Measurements from ENCODE around the gene CYP20A1. TPM values are rescaled to one million over a fixed set of nuclear protein-coding genes. Genes with fewer than 3 reads are reported as not detected.

CYP20A1 gene
- total and polyA plus RNA-seq, 2 of the 8 experiments (the other 6 are each of a cell fraction or from before 2014, with no cell fraction given), result 6.2 to 21.5 TPM

GRCh38 chr2:203341741-203342310, 103.0 kb downstream of the CYP20A1 start (continued):
- TF ChIP-seq, protein P1, sequence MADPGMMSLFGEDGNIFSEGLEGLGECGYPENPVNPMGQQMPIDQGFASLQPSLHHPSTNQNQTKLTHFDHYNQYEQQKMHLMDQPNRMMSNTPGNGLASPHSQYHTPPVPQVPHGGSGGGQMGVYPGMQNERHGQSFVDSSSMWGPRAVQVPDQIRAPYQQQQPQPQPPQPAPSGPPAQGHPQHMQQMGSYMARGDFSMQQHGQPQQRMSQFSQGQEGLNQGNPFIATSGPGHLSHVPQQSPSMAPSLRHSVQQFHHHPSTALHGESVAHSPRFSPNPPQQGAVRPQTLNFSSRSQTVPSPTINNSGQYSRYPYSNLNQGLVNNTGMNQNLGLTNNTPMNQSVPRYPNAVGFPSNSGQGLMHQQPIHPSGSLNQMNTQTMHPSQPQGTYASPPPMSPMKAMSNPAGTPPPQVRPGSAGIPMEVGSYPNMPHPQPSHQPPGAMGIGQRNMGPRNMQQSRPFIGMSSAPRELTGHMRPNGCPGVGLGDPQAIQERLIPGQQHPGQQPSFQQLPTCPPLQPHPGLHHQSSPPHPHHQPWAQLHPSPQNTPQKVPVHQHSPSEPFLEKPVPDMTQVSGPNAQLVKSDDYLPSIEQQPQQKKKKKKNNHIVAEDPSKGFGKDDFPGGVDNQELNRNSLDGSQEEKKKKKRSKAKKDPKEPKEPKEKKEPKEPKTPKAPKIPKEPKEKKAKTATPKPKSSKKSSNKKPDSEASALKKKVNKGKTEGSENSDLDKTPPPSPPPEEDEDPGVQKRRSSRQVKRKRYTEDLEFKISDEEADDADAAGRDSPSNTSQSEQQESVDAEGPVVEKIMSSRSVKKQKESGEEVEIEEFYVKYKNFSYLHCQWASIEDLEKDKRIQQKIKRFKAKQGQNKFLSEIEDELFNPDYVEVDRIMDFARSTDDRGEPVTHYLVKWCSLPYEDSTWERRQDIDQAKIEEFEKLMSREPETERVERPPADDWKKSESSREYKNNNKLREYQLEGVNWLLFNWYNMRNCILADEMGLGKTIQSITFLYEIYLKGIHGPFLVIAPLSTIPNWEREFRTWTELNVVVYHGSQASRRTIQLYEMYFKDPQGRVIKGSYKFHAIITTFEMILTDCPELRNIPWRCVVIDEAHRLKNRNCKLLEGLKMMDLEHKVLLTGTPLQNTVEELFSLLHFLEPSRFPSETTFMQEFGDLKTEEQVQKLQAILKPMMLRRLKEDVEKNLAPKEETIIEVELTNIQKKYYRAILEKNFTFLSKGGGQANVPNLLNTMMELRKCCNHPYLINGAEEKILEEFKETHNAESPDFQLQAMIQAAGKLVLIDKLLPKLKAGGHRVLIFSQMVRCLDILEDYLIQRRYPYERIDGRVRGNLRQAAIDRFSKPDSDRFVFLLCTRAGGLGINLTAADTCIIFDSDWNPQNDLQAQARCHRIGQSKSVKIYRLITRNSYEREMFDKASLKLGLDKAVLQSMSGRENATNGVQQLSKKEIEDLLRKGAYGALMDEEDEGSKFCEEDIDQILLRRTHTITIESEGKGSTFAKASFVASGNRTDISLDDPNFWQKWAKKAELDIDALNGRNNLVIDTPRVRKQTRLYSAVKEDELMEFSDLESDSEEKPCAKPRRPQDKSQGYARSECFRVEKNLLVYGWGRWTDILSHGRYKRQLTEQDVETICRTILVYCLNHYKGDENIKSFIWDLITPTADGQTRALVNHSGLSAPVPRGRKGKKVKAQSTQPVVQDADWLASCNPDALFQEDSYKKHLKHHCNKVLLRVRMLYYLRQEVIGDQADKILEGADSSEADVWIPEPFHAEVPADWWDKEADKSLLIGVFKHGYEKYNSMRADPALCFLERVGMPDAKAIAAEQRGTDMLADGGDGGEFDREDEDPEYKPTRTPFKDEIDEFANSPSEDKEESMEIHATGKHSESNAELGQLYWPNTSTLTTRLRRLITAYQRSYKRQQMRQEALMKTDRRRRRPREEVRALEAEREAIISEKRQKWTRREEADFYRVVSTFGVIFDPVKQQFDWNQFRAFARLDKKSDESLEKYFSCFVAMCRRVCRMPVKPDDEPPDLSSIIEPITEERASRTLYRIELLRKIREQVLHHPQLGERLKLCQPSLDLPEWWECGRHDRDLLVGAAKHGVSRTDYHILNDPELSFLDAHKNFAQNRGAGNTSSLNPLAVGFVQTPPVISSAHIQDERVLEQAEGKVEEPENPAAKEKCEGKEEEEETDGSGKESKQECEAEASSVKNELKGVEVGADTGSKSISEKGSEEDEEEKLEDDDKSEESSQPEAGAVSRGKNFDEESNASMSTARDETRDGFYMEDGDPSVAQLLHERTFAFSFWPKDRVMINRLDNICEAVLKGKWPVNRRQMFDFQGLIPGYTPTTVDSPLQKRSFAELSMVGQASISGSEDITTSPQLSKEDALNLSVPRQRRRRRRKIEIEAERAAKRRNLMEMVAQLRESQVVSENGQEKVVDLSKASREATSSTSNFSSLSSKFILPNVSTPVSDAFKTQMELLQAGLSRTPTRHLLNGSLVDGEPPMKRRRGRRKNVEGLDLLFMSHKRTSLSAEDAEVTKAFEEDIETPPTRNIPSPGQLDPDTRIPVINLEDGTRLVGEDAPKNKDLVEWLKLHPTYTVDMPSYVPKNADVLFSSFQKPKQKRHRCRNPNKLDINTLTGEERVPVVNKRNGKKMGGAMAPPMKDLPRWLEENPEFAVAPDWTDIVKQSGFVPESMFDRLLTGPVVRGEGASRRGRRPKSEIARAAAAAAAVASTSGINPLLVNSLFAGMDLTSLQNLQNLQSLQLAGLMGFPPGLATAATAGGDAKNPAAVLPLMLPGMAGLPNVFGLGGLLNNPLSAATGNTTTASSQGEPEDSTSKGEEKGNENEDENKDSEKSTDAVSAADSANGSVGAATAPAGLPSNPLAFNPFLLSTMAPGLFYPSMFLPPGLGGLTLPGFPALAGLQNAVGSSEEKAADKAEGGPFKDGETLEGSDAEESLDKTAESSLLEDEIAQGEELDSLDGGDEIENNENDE (IDR thresholded peaks at IDR 0.05; ENCODE audit: insufficient replicate concordance, low read length), result no peak
- TF ChIP-seq RFX5 (IDR thresholded peaks at IDR 0.05; ENCODE audit: borderline replicate concordance, low read depth, low read length) (no peak), EP300 (IDR thresholded peaks at IDR 0.05; ENCODE audit: borderline replicate concordance in 1 of 2, low read depth in 2 of 2, low read length in 2 of 2) (no peak), HDAC6 (IDR thresholded peaks at IDR 0.05; ENCODE audit: low read depth, low read length) (no peak), TEAD4 (IDR thresholded peaks at IDR 0.05; ENCODE audit: low read depth, low read length) (no peak), TAF1 (IDR thresholded peaks at IDR 0.05; ENCODE audit: low read depth, low read length) (no peak)
- TF ChIP-seq, protein P2, sequence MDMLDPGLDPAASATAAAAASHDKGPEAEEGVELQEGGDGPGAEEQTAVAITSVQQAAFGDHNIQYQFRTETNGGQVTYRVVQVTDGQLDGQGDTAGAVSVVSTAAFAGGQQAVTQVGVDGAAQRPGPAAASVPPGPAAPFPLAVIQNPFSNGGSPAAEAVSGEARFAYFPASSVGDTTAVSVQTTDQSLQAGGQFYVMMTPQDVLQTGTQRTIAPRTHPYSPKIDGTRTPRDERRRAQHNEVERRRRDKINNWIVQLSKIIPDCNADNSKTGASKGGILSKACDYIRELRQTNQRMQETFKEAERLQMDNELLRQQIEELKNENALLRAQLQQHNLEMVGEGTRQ (IDR thresholded peaks at IDR 0.05; ENCODE audit: low read length), result no peak
